Measurements from ENCODE around the gene KREMEN1. TPM values are rescaled to one million over a fixed set of nuclear protein-coding genes. Genes with fewer than 3 reads are reported as not detected.

Gene KREMEN1
- total and polyA plus RNA-seq, 2 of the 4 experiments (the other 2 are of a cell fraction) = 2.9 to 4.6 TPM

DNA sequence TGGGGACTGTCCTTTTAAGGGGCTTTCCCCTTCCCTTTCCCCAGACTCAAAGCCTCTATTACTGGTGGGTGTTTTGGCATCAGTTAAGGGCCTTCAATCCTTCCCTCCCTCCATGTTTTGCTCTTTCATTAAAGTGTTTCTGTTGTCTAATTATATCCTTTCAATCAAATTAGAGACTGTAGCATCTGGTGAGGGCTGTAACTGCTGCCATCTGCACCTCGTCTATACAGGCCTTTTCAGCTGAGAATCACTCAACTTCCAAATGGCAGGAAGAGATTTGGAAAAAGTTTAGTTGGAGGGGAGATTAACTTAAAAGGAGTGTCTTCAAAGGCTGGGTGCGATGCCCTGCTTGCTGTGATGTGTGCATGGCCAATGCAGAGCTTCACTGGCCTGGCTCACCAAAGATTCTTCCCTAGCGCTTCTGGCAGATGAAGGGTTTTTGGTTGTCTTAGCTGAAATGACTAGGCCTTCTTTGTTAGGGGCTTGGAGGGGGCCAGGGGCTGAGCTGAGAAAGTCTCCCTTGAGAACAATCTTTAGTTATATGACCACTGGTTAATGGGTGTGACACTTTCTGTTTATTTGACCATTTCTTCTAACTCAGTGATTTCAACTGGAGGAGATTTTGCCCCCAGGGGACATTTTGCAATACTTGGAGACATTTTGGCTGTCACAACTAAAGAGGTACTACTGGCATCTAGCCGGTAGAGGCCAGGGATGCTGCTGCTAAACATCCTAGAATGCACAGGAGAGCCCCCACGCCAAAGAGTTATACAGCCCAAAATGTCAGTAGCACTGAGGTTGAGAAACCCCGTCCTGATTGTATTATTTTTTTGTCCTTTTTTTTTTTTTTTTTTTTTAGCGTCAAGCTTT is 7.5 kb downstream of the KREMEN1 start (continued):
- TF ChIP-seq POLR2A (IDR thresholded peaks at IDR 0.05; ENCODE audit: low read depth, low read length) (no peak), MAFK (IDR thresholded peaks at IDR 0.05; ENCODE audit: low read depth, low read length) (no peak), RAD21 (IDR thresholded peaks at IDR 0.05; ENCODE audit: low read length) (no peak), CHD1 (IDR thresholded peaks at IDR 0.05; ENCODE audit: low read depth, low read length) (no peak), MAZ (IDR thresholded peaks at IDR 0.05; ENCODE audit: borderline replicate concordance, low read depth, low read length) (no peak)

DNA sequence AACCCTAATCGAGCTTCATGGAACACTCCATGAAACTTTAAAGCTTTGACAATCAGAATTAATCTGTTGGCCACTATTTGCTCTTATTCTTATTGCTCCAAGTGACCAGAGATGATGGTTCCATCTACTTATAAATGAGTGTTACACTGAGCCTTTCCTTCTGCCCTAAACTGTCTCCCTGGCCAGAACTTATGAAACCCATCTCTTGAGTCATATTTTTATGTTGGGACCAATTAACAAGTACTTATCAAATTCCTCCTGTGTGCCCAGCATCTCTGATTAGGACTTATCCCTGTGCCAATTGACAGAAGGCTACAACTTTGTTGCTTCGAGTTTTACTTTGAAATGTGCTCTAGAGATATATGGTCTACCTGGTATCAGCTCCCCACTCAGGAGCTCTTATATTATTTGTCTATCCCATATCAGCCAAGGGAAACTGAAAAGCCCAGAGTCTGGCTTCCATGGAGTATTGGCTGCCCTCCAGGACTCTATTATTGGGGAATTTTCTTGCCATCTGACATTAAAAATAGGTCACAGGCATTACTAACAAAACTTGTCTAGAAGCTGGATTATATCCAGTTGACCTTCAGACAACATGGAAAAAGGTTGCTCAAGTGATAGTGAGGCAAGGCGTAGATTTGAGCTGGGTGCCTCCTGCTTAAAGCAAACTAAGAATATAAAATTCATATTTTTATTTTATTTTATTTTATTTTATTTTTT is 8.8 kb downstream of the KREMEN1 start:
- Histone ChIP-seq H3K4me3 (ENCODE audit: insufficient read depth, low read depth, low read length) (no peak overlapping the region), H3K4me2 (ENCODE audit: low read depth, low read length) (no peak overlapping the region), H3K18ac (ENCODE audit: low read depth, low read length) (no peak overlapping the region), H3K79me1 (ENCODE audit: low read depth in 1 of 2, low read length in 2 of 2) (no peaks in the 10 kb centered on the region), H2AFZ (replicated peaks; ENCODE audit: low read length, poor library complexity) (no peak overlapping the region), H3K27ac (ENCODE audit: insufficient read depth, low read length) (no peak overlapping the region), H4K5ac (ENCODE audit: low read depth, low read length) (no peak overlapping the region), H3K56ac (ENCODE audit: extremely low read depth, insufficient read depth, low read length) (no peak overlapping the region), H3K4me1 (ENCODE audit: control insufficient read depth, insufficient read depth, low read length) (peaks cover 1% of the 10 kb centered on the region; the same call in 1 of the 2 replicates), H2BK15ac (ENCODE audit: low read depth, low read length) (no peak overlapping the region), H2BK120ac (ENCODE audit: low read depth, low read length) (no peak overlapping the region), H4K91ac (ENCODE audit: insufficient read depth, low read depth, low read length) (no peak overlapping the region), H3K9me1 (ENCODE audit: insufficient read depth, low read length) (no peaks in the 10 kb centered on the region), H3K9me3 (ENCODE audit: control insufficient read depth, insufficient read depth, low read length) (no peaks in the 10 kb centered on the region), H2BK5ac (ENCODE audit: low read depth, low read length, poor library complexity, severe bottlenecking) (no peak overlapping the region), H4K20me1 (ENCODE audit: insufficient read depth, low read length) (no peaks in the 10 kb centered on the region), H4K8ac (ENCODE audit: low read depth in 2 of 2, low read length in 2 of 2) (no peak overlapping the region), H3K23ac (ENCODE audit: low read depth, low read length) (peak overlapping the region; percentile 33; the same call in 1 of the 2 replicates), H3K9ac (ENCODE audit: low read depth, low read length) (no peak overlapping the region), H3K36me3 (ENCODE audit: control insufficient read depth, insufficient read depth, low read length) (no peaks in the 10 kb centered on the region), H2AK9ac (replicated peaks; ENCODE audit: low read depth, low read length, poor library complexity) (no peak overlapping the region), H3K4ac (ENCODE audit: low read depth, low read length) (no peak overlapping the region), H3K14ac (replicated peaks; ENCODE audit: low read depth, low read length) (no peak overlapping the region), H2BK20ac (ENCODE audit: low read depth, low read length) (no peak overlapping the region), H2AK5ac (ENCODE audit: low read depth, low read length) (no peak overlapping the region), H3K27me3 (ENCODE audit: control insufficient read depth, insufficient read depth, low read length) (no peaks in the 10 kb centered on the region)
- in situ Hi-C loops (cut with MboI; ENCODE audit: low sequenced_read_pairs) (no loop called here), dilution Hi-C loops (cut with HindIII; ENCODE audit: low sequenced_read_pairs, unreplicated experiment) (no loop called here), intact Hi-C loops (cut with micrococcal nuclease) (no loop called here)
- no CpG with 5 or more reads among the region's 3 CpGs for WGBS, 2 experiments (ENCODE audit: extremely low coverage in 2 of 2, insufficient read length in 1 of 2)
- POLR2A ChIA-PET (ENCODE audit: unreplicated experiment) = no interaction called here
- no TSS peak for BruUV-seq (replicated peaks)
- DNase-seq (no peak), ATAC-seq (ENCODE audit: low read depth) (no peak)
- CTCF ChIA-PET = no interaction called here
- TF ChIP-seq, protein P1, sequence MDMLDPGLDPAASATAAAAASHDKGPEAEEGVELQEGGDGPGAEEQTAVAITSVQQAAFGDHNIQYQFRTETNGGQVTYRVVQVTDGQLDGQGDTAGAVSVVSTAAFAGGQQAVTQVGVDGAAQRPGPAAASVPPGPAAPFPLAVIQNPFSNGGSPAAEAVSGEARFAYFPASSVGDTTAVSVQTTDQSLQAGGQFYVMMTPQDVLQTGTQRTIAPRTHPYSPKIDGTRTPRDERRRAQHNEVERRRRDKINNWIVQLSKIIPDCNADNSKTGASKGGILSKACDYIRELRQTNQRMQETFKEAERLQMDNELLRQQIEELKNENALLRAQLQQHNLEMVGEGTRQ (IDR thresholded peaks at IDR 0.05; ENCODE audit: low read depth, low read length) = no peak
- TF ChIP-seq MAZ (IDR thresholded peaks at IDR 0.05; ENCODE audit: borderline replicate concordance, low read depth, low read length) (no peak), MXI1 (IDR thresholded peaks at IDR 0.05; ENCODE audit: borderline replicate concordance, low read depth, low read length) (no peak), SMC3 (IDR thresholded peaks at IDR 0.05; ENCODE audit: low read depth, low read length) (no peak), BHLHE40 (IDR thresholded peaks at IDR 0.05; ENCODE audit: low read depth, low read length) (no peak), CHD1 (IDR thresholded peaks at IDR 0.05; ENCODE audit: low read depth, low read length) (no peak), CEBPB (IDR thresholded peaks at IDR 0.05; ENCODE audit: low read depth, low read length) (no peak)
- TF ChIP-seq, protein P2, sequence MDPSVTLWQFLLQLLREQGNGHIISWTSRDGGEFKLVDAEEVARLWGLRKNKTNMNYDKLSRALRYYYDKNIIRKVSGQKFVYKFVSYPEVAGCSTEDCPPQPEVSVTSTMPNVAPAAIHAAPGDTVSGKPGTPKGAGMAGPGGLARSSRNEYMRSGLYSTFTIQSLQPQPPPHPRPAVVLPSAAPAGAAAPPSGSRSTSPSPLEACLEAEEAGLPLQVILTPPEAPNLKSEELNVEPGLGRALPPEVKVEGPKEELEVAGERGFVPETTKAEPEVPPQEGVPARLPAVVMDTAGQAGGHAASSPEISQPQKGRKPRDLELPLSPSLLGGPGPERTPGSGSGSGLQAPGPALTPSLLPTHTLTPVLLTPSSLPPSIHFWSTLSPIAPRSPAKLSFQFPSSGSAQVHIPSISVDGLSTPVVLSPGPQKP (IDR thresholded peaks at IDR 0.05; ENCODE audit: borderline replicate concordance, low read depth, low read length) = no peak
